Activated T-helper 1 cell treated with anti-CD3 and anti-CD28 coated beads, Interleukin-12 subunit alpha, Interleukin-12 subunit beta, Interleukin-2, Interleukin-4 antibody, amounts not matched to agents 30 ng/mL and 10 ng/mL and 1 ng/mL, durations not matched to agents 14 hours and 24 hours and 36 hours (primary cell): ENCODE data around the gene AOX1. TPM values are rescaled to one million over a fixed set of nuclear protein-coding genes. Genes with fewer than 3 reads are reported as not detected.
"Not testable (repeated sequence)": the region's sequence is repeated elsewhere in the genome, so short reads cannot be mapped to it uniquely, and the experiment has no call there.

Source experiments
- DNase-seq: peaks from one replicate; pipeline ENCODE4 v3.0.0; 2021; ENCODE audit warnings: low spot score
- H3K27ac Mint-ChIP-seq: one replicate; pipeline ENCODE4 v1.8.0; 2021; ENCODE audit warnings: mild to moderate bottlenecking, mixed read lengths
- H3K27me3 Mint-ChIP-seq: one replicate; pipeline ENCODE4 v1.8.0; 2022; ENCODE audit warnings: mild to moderate bottlenecking, moderate library complexity, mixed read lengths; ENCODE audit not compliant: insufficient read depth
- H3K36me3 Mint-ChIP-seq: one replicate; pipeline ENCODE4 v1.8.0; 2021; ENCODE audit warnings: low read depth, mixed read lengths
- H3K4me1 Mint-ChIP-seq: one replicate; pipeline ENCODE4 v1.8.0; 2021; ENCODE audit warnings: low read depth, mixed read lengths
- H3K4me3 Mint-ChIP-seq: one replicate; pipeline ENCODE4 v1.8.0; 2021; ENCODE audit warnings: mild to moderate bottlenecking, moderate library complexity, mixed read lengths
- H3K9me3 Mint-ChIP-seq: one replicate; pipeline ENCODE4 v1.8.0; 2021; ENCODE audit warnings: mixed read lengths
- intact Hi-C: fragments of 100-400 bp; cut with micrococcal nuclease; formaldehyde crosslinking; loops from one replicate; pipeline ENCODE4 v1.15.1; 2024
- total RNA-seq: library from RNA; stranded (reverse); gene quantifications from 2 replicates; pipeline ENCODE4 v1.2.3, GENCODE V29; 2022

AOX1 gene
- total RNA-seq, 1 donor from 2014 or later: 0.05 TPM

DNA sequence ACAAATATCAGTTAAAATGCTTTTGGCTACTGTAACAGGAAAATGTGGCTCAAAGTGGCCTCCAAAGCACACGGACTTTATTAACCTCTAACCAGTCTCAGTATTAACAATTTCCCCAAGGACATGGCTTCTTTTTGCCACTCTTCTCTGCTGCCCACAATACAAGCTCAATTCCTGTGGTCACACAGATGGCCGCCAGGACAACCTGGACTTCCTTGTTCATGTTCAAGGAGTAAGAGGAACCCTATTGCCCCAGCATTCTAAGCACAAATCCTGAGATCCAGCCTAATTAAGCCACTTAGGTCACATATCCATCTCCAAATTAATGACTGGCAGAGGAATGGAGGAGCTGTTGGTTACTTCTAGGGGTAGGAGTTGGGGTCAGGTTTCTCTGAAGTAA, 38.2 kb downstream of the AOX1 start:
- Mint-ChIP-seq H3K9me3 (no peaks in the 10 kb centered on the region), H3K27ac (no peak overlapping the region), H3K4me3 (no peak overlapping the region), H3K27me3 (peaks cover 3% of the 10 kb centered on the region), H3K4me1 (no peaks in the 10 kb centered on the region), H3K36me3 (no peaks in the 10 kb centered on the region)
- DNase-seq: no peak
- intact Hi-C loops: no loop called here

DNA sequence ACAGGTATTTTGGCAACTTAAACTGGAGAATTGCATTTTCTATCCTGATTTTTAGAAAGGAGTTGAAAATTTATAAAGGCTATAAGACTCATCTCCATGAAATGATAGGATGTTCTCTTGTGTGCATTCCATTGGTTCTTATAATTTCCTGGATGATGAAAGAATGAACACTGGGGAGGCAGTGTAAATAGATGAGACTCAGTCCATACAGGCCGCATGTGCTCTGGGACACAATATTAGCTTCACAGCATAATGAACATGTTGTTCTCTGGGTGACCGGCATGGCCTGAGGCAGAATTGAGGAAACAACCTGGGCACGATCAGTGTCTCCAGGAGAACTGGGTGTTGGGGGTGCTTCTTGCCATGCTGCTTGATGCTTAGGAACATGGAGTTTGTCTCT, 38.8 kb downstream of the AOX1 start:
- no peak overlapping the region for H3K27ac Mint-ChIP-seq
- peaks cover 8% of the 10 kb centered on the region for H3K27me3 Mint-ChIP-seq
- intact Hi-C loops: no loop called here
- no peaks in the 10 kb centered on the region for H3K9me3 Mint-ChIP-seq
- no peaks in the 10 kb centered on the region for H3K36me3 Mint-ChIP-seq
- no peaks in the 10 kb centered on the region for H3K4me1 Mint-ChIP-seq
- DNase-seq: no peak
- no peak overlapping the region for H3K4me3 Mint-ChIP-seq

DNA sequence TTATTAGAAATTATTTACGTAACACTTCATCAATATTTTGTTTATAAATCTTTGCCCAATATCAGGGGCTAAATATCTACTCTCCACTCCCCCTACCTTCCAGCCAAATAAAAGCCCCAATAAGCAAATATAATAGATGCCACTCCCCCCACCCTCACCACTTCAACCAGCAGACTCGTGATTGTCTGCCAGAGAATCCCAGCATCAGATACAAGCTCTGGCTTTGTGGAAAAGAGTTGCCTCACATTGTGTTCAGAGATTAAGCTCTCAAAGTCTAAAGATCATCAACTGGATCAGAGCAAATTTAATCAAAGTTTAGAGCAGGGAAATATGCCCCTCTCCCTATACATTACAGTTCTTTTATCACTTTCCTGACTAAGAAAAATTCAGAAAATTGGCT, 39.5 kb downstream of the AOX1 start:
- H3K4me1 Mint-ChIP-seq: no peaks in the 10 kb centered on the region
- H3K36me3 Mint-ChIP-seq: no peaks in the 10 kb centered on the region
- no peak overlapping the region for H3K4me3 Mint-ChIP-seq
- no peak for DNase-seq
- peaks cover 11% of the 10 kb centered on the region for H3K27me3 Mint-ChIP-seq
- no peaks in the 10 kb centered on the region for H3K9me3 Mint-ChIP-seq
- H3K27ac Mint-ChIP-seq: no peak overlapping the region
- intact Hi-C loops: no loop called here

DNA sequence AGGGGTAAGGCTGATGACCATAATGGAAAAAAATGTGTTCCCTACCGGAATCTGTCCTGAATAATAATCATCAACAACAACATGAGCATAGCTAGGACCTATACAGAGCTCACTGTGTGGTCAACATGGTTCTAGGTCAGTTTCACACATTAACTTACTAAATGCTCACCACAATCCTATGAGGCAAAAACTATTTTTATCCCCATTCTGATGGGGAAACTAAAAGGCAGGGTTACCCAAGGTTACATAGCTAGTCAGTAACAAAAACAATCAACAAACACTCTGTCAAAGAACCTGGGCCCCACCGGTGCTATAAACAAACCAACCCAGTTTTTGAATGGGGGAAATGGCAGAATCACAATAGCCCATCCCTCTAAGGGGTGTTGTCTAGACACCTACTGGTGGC, 40.1 kb downstream of the AOX1 start:
- intact Hi-C loops: no loop called here
- H3K36me3 Mint-ChIP-seq: no peaks in the 10 kb centered on the region
- no peak overlapping the region for H3K4me3 Mint-ChIP-seq

DNA sequence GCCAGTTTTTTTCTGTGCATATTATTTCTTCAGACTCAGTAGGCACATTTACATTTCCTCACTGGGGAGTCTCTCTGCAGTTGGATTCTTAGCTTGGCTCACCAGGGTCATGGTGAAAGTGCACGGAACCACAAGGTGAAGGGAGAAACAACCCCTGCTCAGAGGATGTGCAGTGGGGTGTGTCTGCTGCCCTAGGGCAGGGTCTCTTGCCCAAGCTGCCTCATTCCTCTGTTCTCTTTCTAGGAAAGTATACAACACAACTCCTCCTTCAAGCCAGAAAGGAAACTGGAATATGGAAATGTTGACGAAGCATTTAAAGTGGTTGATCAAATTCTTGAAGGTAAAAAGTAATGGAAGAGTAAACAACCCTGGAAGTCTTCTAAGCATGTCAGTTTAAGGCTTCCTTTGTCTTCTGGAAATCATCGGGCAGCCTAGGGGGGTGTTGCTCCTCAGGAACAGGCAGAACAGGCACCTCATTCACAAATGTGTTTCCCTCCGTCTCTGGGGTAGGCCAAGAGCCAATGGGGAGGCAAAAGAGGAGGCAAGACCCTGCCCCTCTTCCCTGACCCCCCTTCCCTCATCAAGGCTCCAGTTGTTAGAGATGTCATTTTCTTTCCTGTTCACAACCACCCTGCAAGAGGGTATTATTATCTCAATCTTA, 41.4 kb downstream of the AOX1 start:
- H3K36me3 Mint-ChIP-seq: no peaks in the 10 kb centered on the region
- H3K4me3 Mint-ChIP-seq: no peak overlapping the region
- no peak for DNase-seq
- intact Hi-C loops: no loop called here
- H3K27me3 Mint-ChIP-seq: peaks cover 17% of the 10 kb centered on the region
- no peaks in the 10 kb centered on the region for H3K4me1 Mint-ChIP-seq
- no peaks in the 10 kb centered on the region for H3K9me3 Mint-ChIP-seq
- H3K27ac Mint-ChIP-seq: no peak overlapping the region

More for the DNA sequence above, 40.1 kb downstream of the AOX1 start:
- Mint-ChIP-seq H3K27ac (no peak overlapping the region), H3K9me3 (no peaks in the 10 kb centered on the region), H3K4me1 (no peaks in the 10 kb centered on the region), H3K27me3 (peaks cover 16% of the 10 kb centered on the region)
- no peak for DNase-seq

DNA sequence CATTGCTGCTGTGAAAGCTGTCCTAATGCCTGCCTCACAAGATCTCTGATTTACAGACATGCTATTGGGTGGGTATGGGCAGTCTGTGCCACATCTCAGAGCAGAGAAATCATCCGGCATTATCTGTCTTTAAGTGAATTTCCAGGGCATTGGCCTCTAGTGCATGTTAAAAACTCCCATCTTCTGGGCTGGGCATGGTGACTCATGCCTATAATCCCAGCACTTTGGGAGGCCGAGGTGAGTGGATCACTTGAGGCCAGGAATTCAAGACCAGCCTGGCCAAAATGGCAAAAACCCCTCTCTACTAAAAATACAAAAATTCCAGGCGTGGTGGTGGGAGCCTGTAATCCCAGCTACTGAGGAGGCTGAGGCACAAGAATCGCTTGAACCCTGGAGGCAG, 42.6 kb downstream of the AOX1 start:
- DNase-seq, H3K9me3 Mint-ChIP-seq, intact Hi-C loops, H3K36me3 Mint-ChIP-seq, H3K4me1 Mint-ChIP-seq, H3K27ac Mint-ChIP-seq, H3K4me3 Mint-ChIP-seq: not testable (repeated sequence)
- H3K27me3 Mint-ChIP-seq: peaks cover 22% of the 10 kb centered on the region

DNA sequence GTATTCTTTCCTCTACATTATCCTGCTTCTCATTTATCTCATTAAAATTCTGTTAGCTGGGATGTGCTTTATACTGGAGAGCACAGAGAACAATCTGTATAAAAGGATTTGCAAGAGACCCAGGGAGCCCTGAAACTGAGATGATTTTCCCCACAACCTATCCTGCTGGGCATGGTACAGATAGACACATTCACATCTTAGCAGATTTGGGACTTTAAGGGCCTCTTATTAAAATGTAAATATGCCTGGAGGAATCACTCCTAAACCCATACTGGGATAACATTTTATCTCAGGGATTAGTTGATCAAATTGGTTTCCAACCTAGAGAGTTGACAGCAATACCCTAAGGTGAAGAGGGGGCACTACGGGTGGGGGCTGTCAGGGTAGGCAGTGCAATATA, 45.5 kb downstream of the AOX1 start:
- no peaks in the 10 kb centered on the region for H3K4me1 Mint-ChIP-seq
- no peaks in the 10 kb centered on the region for H3K36me3 Mint-ChIP-seq
- H3K9me3 Mint-ChIP-seq: no peaks in the 10 kb centered on the region
- H3K4me3 Mint-ChIP-seq: no peak overlapping the region
- intact Hi-C loops: no loop called here
- peaks cover 25% of the 10 kb centered on the region for H3K27me3 Mint-ChIP-seq
- no peak overlapping the region for H3K27ac Mint-ChIP-seq
- no peak for DNase-seq

DNA sequence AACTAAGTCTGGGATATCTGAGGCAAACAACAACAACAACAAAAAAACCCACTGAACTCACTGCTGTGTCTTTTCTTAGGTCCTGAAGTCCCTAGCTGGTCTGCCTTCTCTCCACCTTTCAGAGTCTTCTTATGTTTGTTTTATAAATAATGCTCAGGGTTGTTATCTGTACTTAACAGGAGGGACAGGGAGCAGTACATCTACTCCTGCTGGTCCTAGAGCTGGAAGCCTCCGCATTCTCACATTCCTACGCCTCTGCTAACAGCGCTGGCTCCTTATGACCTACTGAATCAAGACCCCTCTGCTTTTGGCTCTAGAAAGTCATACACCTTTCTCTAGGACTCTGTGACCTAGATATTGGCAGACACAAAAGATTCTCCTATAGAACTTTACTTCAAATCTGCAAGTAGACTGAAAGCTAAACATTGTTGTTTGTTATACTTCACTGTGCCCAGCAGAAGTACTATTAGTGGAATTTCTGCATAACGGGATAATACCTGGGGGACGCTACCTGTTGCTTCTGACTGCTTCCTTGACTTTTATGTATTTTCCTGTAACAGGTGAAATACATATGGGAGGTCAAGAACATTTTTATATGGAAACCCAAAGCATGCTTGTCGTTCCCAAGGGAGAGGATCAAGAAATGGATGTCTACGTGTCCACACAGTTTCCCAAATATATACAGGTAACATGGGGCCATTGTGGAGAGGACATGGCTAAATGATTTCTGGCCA, 48.6 kb downstream of the AOX1 start:
- Mint-ChIP-seq H3K27ac (no peak overlapping the region), H3K27me3 (peaks cover 22% of the 10 kb centered on the region), H3K9me3 (no peaks in the 10 kb centered on the region), H3K36me3 (no peaks in the 10 kb centered on the region), H3K4me1 (no peaks in the 10 kb centered on the region), H3K4me3 (no peak overlapping the region)
- intact Hi-C loops: no loop called here
- DNase-seq: no peak

DNA sequence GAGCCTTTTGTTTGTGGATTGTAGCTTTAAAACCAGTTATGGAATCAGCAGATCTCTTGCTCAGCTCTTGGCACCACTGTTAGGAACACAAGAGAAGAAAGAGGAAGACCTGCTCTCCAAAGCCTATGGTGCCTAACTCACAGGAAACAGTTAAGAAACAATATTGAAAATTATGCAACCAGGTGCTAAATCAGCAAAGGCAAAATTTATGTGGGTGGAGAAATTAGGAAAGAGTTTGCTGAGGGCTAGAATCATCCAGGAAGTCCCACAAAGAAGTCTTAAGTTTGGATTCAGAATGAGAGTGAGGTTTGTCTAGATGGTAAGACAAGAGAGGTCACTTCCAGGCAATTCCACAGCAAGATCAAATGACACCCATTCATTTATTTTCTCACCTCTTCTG, 49.4 kb downstream of the AOX1 start:
- Mint-ChIP-seq H3K27me3 (peaks cover 17% of the 10 kb centered on the region), H3K36me3 (no peaks in the 10 kb centered on the region), H3K9me3 (no peaks in the 10 kb centered on the region), H3K27ac (no peak overlapping the region), H3K4me3 (no peak overlapping the region), H3K4me1 (no peaks in the 10 kb centered on the region)
- DNase-seq: no peak
- intact Hi-C loops: no loop called here

DNA sequence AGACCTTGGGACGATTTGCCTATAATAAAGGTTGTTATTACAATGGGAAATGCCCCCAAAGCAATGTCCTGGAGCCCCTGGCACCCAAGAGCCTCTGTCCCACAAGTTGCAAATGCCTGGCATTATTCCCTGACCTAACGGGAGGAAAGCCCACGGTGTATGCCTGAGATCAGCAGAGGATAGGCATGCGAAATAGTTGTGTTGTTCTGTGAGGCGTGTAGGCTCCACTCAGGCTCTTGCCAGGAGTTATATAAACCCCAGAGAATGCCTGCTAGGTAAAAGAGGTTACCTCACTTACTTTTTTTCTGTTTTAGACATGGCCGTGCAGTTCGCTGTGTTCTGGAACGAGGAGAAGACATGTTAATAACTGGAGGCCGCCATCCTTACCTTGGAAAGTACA, 52.1 kb downstream of the AOX1 start:
- intact Hi-C loops: no loop called here
- H3K36me3 Mint-ChIP-seq: no peaks in the 10 kb centered on the region

DNA sequence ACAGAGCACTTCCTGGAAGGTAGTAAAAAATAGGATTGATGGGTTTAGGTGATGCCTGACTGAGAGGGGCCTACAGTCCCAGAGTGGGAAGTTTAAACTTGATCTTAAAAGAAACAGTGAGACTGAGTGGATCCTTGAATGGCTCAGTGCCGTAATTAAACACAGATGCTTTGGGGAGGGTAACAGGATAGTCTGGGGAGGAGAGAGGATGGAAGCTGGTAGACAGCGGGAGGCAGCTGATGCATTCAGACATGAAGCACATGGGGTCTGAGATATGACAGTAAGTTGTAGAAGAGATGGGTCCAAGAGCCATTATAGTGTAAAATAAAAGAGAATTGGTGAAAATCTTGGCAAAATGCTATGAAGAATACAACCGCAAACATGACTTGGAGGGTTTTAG, 54.4 kb downstream of the AOX1 start:
- Mint-ChIP-seq H3K27ac (no peak overlapping the region), H3K27me3 (peaks cover 2% of the 10 kb centered on the region), H3K9me3 (no peaks in the 10 kb centered on the region), H3K36me3 (no peaks in the 10 kb centered on the region), H3K4me1 (no peaks in the 10 kb centered on the region), H3K4me3 (no peak overlapping the region)
- intact Hi-C loops: no loop called here
- no peak for DNase-seq

More for the DNA sequence above, 52.1 kb downstream of the AOX1 start:
- no peaks in the 10 kb centered on the region for H3K4me1 Mint-ChIP-seq
- H3K4me3 Mint-ChIP-seq: no peak overlapping the region
- H3K27ac Mint-ChIP-seq: no peak overlapping the region
- no peak for DNase-seq
- H3K27me3 Mint-ChIP-seq: peaks cover 8% of the 10 kb centered on the region
- H3K9me3 Mint-ChIP-seq: no peaks in the 10 kb centered on the region

DNA sequence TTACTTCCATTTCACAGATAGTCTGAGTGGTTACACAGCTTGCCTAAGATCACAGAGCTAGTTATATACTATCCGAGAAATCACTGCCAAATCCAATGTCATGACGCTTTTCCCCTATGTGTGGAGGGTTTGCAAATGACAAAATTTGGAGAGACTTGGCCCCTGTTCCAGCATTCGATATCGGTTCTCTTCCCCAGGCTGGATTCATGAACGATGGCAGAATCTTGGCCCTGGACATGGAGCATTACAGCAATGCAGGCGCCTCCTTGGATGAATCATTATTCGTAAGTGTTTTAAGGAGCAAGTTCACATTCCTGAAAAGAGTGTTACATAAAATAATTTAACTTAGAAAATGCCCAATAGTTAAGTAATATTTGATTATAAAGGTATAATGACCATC, 55.1 kb downstream of the AOX1 start:
- Mint-ChIP-seq H3K27me3 (peaks cover 2% of the 10 kb centered on the region), H3K4me1 (no peaks in the 10 kb centered on the region), H3K4me3 (no peak overlapping the region), H3K36me3 (no peaks in the 10 kb centered on the region), H3K9me3 (no peaks in the 10 kb centered on the region), H3K27ac (no peak overlapping the region)
- DNase-seq: no peak
- intact Hi-C loops: no loop called here

DNA sequence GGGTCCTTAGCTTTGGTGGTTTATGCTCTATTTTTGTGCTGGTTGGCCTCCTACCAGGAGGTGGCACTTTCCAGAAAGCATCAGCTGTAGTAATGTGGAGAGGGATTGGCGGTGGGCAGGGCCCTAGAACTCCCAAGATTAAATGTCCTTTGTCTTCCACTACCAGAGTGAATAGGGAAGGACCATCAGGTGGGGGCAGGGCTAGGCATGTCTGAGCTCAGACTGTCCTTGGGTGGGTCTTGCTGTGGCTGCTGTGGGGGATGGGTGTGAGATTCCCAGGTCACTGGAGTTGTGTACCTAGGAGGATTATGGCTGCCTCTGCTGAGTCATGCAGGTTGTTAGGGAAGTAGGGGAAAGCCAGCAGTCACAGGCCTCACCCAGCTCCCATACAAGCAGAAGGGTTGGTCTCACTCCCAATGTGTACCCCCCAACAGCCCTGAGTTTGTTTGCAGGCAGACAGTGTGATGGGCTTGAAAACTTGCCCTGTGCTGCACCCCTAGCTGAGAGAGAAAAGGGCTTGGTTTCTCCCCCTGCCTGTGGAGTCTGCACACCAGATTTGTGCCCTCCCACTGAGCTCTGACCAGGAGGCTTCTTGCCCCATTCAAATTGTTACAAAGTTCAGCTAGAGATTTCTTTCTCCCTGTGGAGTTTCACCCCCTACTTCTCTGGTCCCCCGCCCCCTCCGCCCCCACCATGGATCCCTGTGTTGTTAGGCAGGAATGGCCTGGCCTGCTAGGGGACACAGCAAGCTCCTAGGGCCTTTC, 62.9 kb downstream of the AOX1 start:
- H3K27ac Mint-ChIP-seq, DNase-seq, H3K4me3 Mint-ChIP-seq, intact Hi-C loops, H3K9me3 Mint-ChIP-seq, H3K4me1 Mint-ChIP-seq, H3K36me3 Mint-ChIP-seq: not testable (repeated sequence)
- H3K27me3 Mint-ChIP-seq: peaks cover 11% of the 10 kb centered on the region
